MCF 10A (cell line): ENCODE measurements around the gene UBAC1. TPM values are rescaled to one million over a fixed set of nuclear protein-coding genes. Genes with fewer than 3 reads are reported as not detected.

ENCODE experiments used
- BruUV-seq: library from RNA; stranded (reverse); fragments of 400-500 nt; replicated peaks from 2 replicates; lab custom pipeline; 2021; lab: Mats Ljungman, UMichigan
- CTCF ChIA-PET: fragments of 300-600 bp; sonication (Branson Sonifier 250); formaldehyde crosslinking; extraction: SDS; loops from one replicate; lab custom pipeline; 2021; ENCODE audit warnings: antibody characterized with exemption, inconsistent platforms; lab: Yijun Ruan, JAX
- POLR2A ChIA-PET: fragments of 300-600, 350-650 bp; sonication (Branson Sonifier 250); formaldehyde crosslinking; extraction: SDS; loops from one replicate; lab custom pipeline; 2020; ENCODE audit warnings: antibody characterized with exemption, inconsistent platforms; lab: Yijun Ruan, JAX
- DNase-seq: peaks from one replicate; pipeline ENCODE4 v3.0.0-alpha.2; 2018; ENCODE audit not compliant: unreplicated experiment
- H3K27ac Mint-ChIP-seq: one replicate; pipeline ENCODE4 v1.8.0; 2022; ENCODE audit warnings: mild to moderate bottlenecking, low read depth, mixed read lengths; ENCODE audit not compliant: unreplicated experiment
- H3K27me3 Mint-ChIP-seq: one replicate; pipeline ENCODE4 v1.8.0; 2022; ENCODE audit warnings: mixed read lengths; ENCODE audit not compliant: insufficient read depth, unreplicated experiment
- H3K36me3 Mint-ChIP-seq: one replicate; pipeline ENCODE4 v1.8.0; 2022; ENCODE audit warnings: mild to moderate bottlenecking, moderate library complexity, mixed read lengths; ENCODE audit not compliant: insufficient read depth, unreplicated experiment
- H3K4me1 Mint-ChIP-seq: one replicate; pipeline ENCODE4 v1.8.0; 2022; ENCODE audit warnings: mixed read lengths; ENCODE audit not compliant: insufficient read depth, unreplicated experiment
- H3K4me3 Mint-ChIP-seq: one replicate; pipeline ENCODE4 v1.8.0; 2022; ENCODE audit warnings: mild to moderate bottlenecking, moderate library complexity, mixed read lengths; ENCODE audit not compliant: unreplicated experiment
- H3K9me3 Mint-ChIP-seq: one replicate; pipeline ENCODE4 v1.8.0; 2022; ENCODE audit warnings: mixed read lengths; ENCODE audit not compliant: unreplicated experiment
- CTCF ChIP-seq: fragments of 200-600 bp; IDR thresholded peaks from one replicate; pipeline ENCODE4 v1.8.0; 2022; ENCODE audit warnings: antibody characterized with exemption, mild to moderate bottlenecking; ENCODE audit not compliant: unreplicated experiment
- intact Hi-C: fragments of 100-400 bp; cut with micrococcal nuclease; formaldehyde crosslinking; loops from 2 replicates; pipeline ENCODE4 v1.14.1; 2022
- total RNA-seq: library from RNA; stranded (reverse); gene quantifications from 2 replicates; pipeline ENCODE4 v1.2.3, GENCODE V29; 2022

UBAC1 gene
- total RNA-seq, 1 experiment from 2014 or later: 34.7 TPM

GRCh38 chr9:136002881-136003280, 41.7 kb upstream of the UBAC1 start:
- no peaks in the 10 kb centered on the region for H3K27me3 Mint-ChIP-seq
- H3K4me1 Mint-ChIP-seq: peaks cover 5% of the 10 kb centered on the region
- no peak overlapping the region for H3K4me3 Mint-ChIP-seq
- TF ChIP-seq CTCF: no peak
- H3K9me3 Mint-ChIP-seq: no peaks in the 10 kb centered on the region
- intact Hi-C loops: no loop called here
- H3K36me3 Mint-ChIP-seq: peaks cover 15% of the 10 kb centered on the region
- DNase-seq: no peak
- POLR2A ChIA-PET: interaction anchor here (0.9 kb wide), 1 partner anchor 41 kb away, joined by 3 read pairs; the partner anchor contains the start of gene UBAC1
- CTCF ChIA-PET: interaction anchor here (0.6 kb wide), 1 partner anchor 212 kb away, joined by 4 read pairs; no protein-coding TSS in a partner anchor
- H3K27ac Mint-ChIP-seq: no peak overlapping the region
- BruUV-seq: no TSS peak

- peaks cover 5% of the 10 kb centered on the region for H3K4me1 Mint-ChIP-seq
- no peak overlapping the region for H3K4me3 Mint-ChIP-seq
- DNase-seq: no peak
- H3K27me3 Mint-ChIP-seq: no peaks in the 10 kb centered on the region
- H3K36me3 Mint-ChIP-seq: peaks cover 9% of the 10 kb centered on the region
- no peak overlapping the region for H3K27ac Mint-ChIP-seq
- no TSS peak for BruUV-seq
- no peaks in the 10 kb centered on the region for H3K9me3 Mint-ChIP-seq
- intact Hi-C loops: no loop called here
- CTCF ChIA-PET: interaction anchor here (0.6 to 0.7 kb wide), 2 partner anchors 115 to 212 kb away, joined by 3 to 4 read pairs; no protein-coding TSS in a partner anchor
- TF ChIP-seq CTCF: no peak
- POLR2A ChIA-PET: no interaction called here
Observed at GRCh38 chr9:136002215-136002614, 41.0 kb upstream of the UBAC1 start.

- H3K27me3 Mint-ChIP-seq: no peaks in the 10 kb centered on the region
- H3K27ac Mint-ChIP-seq: no peak overlapping the region
- TF ChIP-seq CTCF: no peak
- peaks cover 5% of the 10 kb centered on the region for H3K36me3 Mint-ChIP-seq
- DNase-seq: no peak
- POLR2A ChIA-PET: interaction anchor here (0.6 kb wide), 1 partner anchor 23 kb away, joined by 3 read pairs; no protein-coding TSS in a partner anchor
- peaks cover 5% of the 10 kb centered on the region for H3K4me1 Mint-ChIP-seq
- H3K9me3 Mint-ChIP-seq: no peaks in the 10 kb centered on the region
- H3K4me3 Mint-ChIP-seq: no peak overlapping the region
- no TSS peak for BruUV-seq
- CTCF ChIA-PET: interaction anchor here (0.6 kb wide), 1 partner anchor 23 kb away, joined by 4 read pairs; no protein-coding TSS in a partner anchor
- intact Hi-C loops: no loop called here
Observed at GRCh38 chr9:136001231-136001630, 40.1 kb upstream of the UBAC1 start.

- intact Hi-C loops: no loop called here
Observed at GRCh38 chr9:135998410-135999071, 37.4 kb upstream of the UBAC1 start.

More at GRCh38 chr9:135998410-135999071, 37.4 kb upstream of the UBAC1 start:
- Mint-ChIP-seq H3K27ac (no peak overlapping the region), H3K9me3 (no peaks in the 10 kb centered on the region), H3K27me3 (no peaks in the 10 kb centered on the region), H3K4me3 (no peak overlapping the region), H3K4me1 (no peaks in the 10 kb centered on the region), H3K36me3 (no peaks in the 10 kb centered on the region)
- DNase-seq: no peak
- CTCF ChIA-PET: interaction anchor here (0.6 to 1.1 kb wide), 2 partner anchors 43 to 121 kb away, joined by 3 read pairs; no protein-coding TSS in a partner anchor
- no peak for TF ChIP-seq CTCF
- POLR2A ChIA-PET: no interaction called here
- no TSS peak for BruUV-seq
